ENCODE results near the gene SLC15A4.

Gene SLC15A4

DNA sequence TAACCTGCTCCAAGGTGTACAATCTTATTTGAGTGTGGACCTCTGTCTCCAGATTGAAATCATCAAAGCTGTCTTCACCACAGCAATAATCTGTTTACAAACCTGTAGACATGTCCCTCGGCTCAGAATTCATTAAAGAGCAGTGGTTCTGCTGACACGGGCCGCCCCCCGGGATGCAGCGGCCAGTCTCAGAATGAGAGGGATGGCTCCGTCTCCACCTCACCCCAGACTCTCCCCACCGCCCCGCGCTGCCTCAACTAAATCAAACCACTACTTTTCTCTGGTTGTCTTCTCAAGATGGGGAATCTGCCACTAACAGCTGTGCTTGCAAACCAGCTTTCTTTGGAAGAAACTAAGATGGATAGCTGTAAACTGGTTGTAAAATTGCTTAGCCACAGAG lies 56.2 kb downstream of the SLC15A4 start:
- no peak for TF ChIP-seq FOXP2 (optimal IDR thresholded peaks at IDR 0.05; ENCODE audit: control extremely low read depth, extremely low read length, insufficient read depth)
- TF ChIP-seq EZH2 (IDR thresholded peaks at IDR 0.05) = no peak
- no peak for TF ChIP-seq POLR2AphosphoS5 (IDR thresholded peaks at IDR 0.05; ENCODE audit: borderline replicate concordance, low read depth, low read length)
- Histone ChIP-seq H3K4me3 (no peak overlapping the region), H3K27ac (no peak overlapping the region), H3K36me3 (ENCODE audit: insufficient read depth, low read length) (no peaks in the 10 kb centered on the region), H3K9ac (ENCODE audit: insufficient read length) (no peak overlapping the region), H3K9me3 (ENCODE audit: low read depth, low read length) (no peaks in the 10 kb centered on the region)
- DNase-seq (ENCODE audit: low read depth, low spot score) = no peak

DNA sequence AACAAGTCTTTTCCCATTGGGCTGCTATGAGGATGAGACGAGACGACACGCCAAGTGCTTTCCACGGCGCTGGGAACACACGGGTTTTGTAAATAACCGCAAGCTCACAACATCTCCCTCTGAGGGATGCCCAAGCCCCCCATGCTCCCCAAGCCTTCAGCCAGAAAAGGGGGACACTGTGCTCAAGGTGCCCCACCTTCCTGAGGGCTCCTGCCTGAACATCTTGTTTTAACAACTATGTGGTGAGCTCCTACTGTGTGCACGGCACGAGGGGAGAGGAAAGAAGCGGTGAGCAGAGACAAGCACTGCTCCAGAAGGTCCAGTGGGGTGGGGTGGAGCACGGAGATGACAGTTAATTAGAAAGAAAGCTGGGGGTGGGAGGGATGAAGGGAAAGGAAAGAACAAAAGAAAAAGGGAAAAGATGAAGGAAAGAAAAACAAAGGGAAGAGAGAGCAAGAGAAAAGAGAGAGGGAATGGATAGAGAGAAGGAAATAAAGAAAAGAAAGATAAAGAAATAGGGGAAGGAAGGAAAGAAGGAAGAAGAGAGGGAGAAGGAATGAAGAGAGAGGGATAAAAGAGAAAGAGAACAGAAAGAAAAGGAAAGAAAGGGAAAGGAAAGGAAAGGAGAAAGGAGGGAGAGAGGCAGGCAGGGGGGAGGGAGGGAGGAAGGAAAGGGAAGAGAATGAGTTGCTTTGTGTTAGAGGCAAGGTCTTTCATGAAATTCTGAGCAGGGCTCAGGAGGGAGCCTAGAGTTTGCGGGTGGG lies 56.8 kb downstream of the SLC15A4 start:
- TF ChIP-seq POLR2AphosphoS5 (IDR thresholded peaks at IDR 0.05; ENCODE audit: borderline replicate concordance, low read depth, low read length) = no peak
- no peak for TF ChIP-seq FOXP2 (optimal IDR thresholded peaks at IDR 0.05; ENCODE audit: control extremely low read depth, extremely low read length, insufficient read depth)
- no peak for TF ChIP-seq EZH2 (IDR thresholded peaks at IDR 0.05)
- H3K4me3 ChIP-seq = no peak overlapping the region
- H3K27ac ChIP-seq = no peak overlapping the region

DNA sequence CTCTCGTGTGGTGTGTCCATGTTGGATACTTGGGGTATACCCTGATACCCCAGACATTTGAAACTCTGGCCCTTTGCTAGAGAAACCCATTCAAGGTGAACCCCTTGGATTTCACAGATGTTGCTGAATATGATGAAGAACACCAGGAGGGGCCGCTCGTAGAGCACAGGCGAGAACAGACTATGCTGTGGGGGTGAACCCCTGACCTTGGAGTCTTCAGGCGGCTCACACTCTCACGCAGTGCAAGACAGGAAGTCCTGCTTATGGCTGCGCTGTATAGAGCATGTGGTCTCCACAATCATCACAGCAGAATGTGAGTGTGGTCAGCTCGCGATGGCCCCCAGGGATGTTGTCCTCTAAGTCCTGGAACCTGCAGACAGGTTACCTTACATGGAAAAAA lies 60.4 kb downstream of the SLC15A4 start:
- no peak for DNase-seq (ENCODE audit: low read depth, low spot score)
- Histone ChIP-seq H3K36me3 (ENCODE audit: insufficient read depth, low read length) (no peaks in the 10 kb centered on the region), H3K9me3 (ENCODE audit: low read depth, low read length) (no peaks in the 10 kb centered on the region), H3K4me3 (no peak overlapping the region), H3K27ac (no peak overlapping the region), H3K9ac (ENCODE audit: insufficient read length) (no peak overlapping the region)
- TF ChIP-seq POLR2AphosphoS5 (IDR thresholded peaks at IDR 0.05; ENCODE audit: borderline replicate concordance, low read depth, low read length) = no peak
- TF ChIP-seq FOXP2 (optimal IDR thresholded peaks at IDR 0.05; ENCODE audit: control extremely low read depth, extremely low read length, insufficient read depth) = no peak
- TF ChIP-seq EZH2 (IDR thresholded peaks at IDR 0.05) = no peak

More for the DNA sequence above, 56.8 kb downstream of the SLC15A4 start:
- Histone ChIP-seq H3K36me3 (ENCODE audit: insufficient read depth, low read length) (no peaks in the 10 kb centered on the region), H3K9me3 (ENCODE audit: low read depth, low read length) (no peaks in the 10 kb centered on the region), H3K9ac (ENCODE audit: insufficient read length) (no peak overlapping the region)
- DNase-seq (ENCODE audit: low read depth, low spot score) = no peak

DNA sequence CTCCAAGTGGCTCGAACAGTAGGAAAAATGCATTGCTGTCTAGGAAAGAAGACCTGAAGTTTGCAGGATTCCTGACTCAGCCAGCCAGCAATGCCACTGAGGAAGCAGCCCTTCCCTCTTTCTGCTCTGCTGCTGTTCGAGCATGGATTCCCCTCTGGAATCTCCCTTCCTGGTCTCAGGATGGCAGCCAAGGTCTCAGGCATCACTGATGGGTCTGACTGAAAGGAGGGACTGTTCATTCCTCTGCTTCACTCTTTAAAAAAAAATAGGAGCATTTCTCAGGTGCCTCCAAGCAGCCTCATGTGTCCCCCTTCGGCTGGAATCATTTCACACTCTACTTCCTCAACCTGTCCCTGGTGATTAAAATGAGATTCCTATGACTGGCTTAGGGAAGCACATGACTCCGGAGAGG lies 62.4 kb downstream of the SLC15A4 start:
- Histone ChIP-seq H3K9ac (ENCODE audit: insufficient read length) (no peak overlapping the region), H3K9me3 (ENCODE audit: low read depth, low read length) (no peaks in the 10 kb centered on the region), H3K27ac (no peak overlapping the region), H3K36me3 (ENCODE audit: insufficient read depth, low read length) (no peaks in the 10 kb centered on the region), H3K4me3 (no peak overlapping the region)
- TF ChIP-seq FOXP2 (optimal IDR thresholded peaks at IDR 0.05; ENCODE audit: control extremely low read depth, extremely low read length, insufficient read depth) (no peak), POLR2AphosphoS5 (IDR thresholded peaks at IDR 0.05; ENCODE audit: borderline replicate concordance, low read depth, low read length) (no peak), EZH2 (IDR thresholded peaks at IDR 0.05) (no peak)
- DNase-seq (ENCODE audit: low read depth, low spot score) = no peak

DNA sequence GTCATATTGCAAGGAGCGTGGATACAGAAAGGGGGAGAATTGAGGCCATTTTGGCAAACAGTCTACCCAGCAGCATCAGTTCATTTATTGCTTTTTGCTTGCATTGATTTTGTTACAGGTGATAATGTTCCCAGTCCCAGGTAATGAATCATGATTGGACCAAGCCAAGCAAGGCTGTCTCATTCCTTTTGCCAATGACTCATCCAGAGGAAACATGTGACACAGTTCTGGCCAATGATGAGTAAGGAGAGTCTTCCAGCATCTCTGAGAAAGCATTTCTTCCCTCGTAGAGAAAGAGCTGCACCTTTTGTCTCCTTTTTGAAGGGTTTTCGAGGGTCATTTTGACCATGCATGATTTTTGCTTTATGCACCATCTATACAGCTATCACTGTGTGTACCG lies 68.2 kb downstream of the SLC15A4 start:
- TF ChIP-seq FOXP2 (optimal IDR thresholded peaks at IDR 0.05; ENCODE audit: control extremely low read depth, extremely low read length, insufficient read depth) (no peak), EZH2 (IDR thresholded peaks at IDR 0.05) (no peak), POLR2AphosphoS5 (IDR thresholded peaks at IDR 0.05; ENCODE audit: borderline replicate concordance, low read depth, low read length) (no peak)
- Histone ChIP-seq H3K4me3 (no peak overlapping the region), H3K9me3 (ENCODE audit: low read depth, low read length) (no peaks in the 10 kb centered on the region), H3K36me3 (ENCODE audit: insufficient read depth, low read length) (no peaks in the 10 kb centered on the region), H3K9ac (ENCODE audit: insufficient read length) (no peak overlapping the region), H3K27ac (no peak overlapping the region)
- no peak for DNase-seq (ENCODE audit: low read depth, low spot score)

DNA sequence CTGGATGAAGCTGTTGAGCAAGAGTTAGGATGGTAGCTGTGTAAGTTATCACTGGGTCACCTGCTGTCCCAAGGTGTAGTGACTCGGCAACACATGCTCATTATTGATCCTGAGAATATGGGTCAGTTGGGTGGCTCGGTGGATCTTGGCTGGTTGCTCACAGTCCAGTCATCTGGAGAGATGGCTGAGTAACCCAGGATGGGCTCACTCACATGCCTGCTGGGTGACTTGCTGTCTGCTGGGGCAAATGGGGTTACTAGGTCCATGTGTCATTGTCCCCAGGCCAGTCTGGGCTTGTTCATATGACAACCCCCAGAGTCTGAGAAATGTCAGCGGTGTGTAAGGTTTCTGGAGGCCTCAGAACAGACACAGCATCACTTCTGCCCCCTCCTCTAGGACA lies 69.5 kb downstream of the SLC15A4 start:
- Histone ChIP-seq H3K4me3 (no peak overlapping the region), H3K9ac (ENCODE audit: insufficient read length) (no peak overlapping the region), H3K9me3 (ENCODE audit: low read depth, low read length) (no peaks in the 10 kb centered on the region), H3K36me3 (ENCODE audit: insufficient read depth, low read length) (no peaks in the 10 kb centered on the region), H3K27ac (no peak overlapping the region)
- no peak for DNase-seq (ENCODE audit: low read depth, low spot score)
- TF ChIP-seq EZH2 (IDR thresholded peaks at IDR 0.05) = no peak
- TF ChIP-seq FOXP2 (optimal IDR thresholded peaks at IDR 0.05; ENCODE audit: control extremely low read depth, extremely low read length, insufficient read depth) = no peak
- TF ChIP-seq POLR2AphosphoS5 (IDR thresholded peaks at IDR 0.05; ENCODE audit: borderline replicate concordance, low read depth, low read length) = no peak

DNA sequence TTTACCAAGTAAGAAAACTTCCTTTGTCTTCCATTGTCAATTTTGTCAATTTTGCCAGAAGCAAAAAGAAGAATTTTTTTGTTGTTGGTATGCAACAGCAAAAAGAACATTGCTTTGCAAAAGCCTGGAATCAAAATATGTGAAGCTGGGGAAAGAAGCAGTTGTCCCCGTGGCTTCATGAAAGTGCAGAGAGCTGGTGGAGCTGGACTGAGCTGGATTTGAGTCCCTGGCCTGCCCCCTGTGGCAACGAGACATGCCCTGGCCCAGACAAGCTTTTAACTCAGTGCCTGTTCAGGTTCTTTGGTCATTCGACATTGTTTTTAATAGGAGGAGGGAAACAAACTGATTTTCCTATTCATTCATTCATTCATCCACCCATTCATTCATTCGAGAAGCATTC lies 70.3 kb downstream of the SLC15A4 start:
- Histone ChIP-seq H3K9me3 (ENCODE audit: low read depth, low read length) (no peaks in the 10 kb centered on the region), H3K9ac (ENCODE audit: insufficient read length) (no peak overlapping the region), H3K36me3 (ENCODE audit: insufficient read depth, low read length) (no peaks in the 10 kb centered on the region), H3K27ac (no peak overlapping the region), H3K4me3 (no peak overlapping the region)
- no peak for DNase-seq (ENCODE audit: low read depth, low spot score)
- TF ChIP-seq EZH2 (IDR thresholded peaks at IDR 0.05) = no peak
- no peak for TF ChIP-seq POLR2AphosphoS5 (IDR thresholded peaks at IDR 0.05; ENCODE audit: borderline replicate concordance, low read depth, low read length)
- TF ChIP-seq FOXP2 (optimal IDR thresholded peaks at IDR 0.05; ENCODE audit: control extremely low read depth, extremely low read length, insufficient read depth) = no peak

DNA sequence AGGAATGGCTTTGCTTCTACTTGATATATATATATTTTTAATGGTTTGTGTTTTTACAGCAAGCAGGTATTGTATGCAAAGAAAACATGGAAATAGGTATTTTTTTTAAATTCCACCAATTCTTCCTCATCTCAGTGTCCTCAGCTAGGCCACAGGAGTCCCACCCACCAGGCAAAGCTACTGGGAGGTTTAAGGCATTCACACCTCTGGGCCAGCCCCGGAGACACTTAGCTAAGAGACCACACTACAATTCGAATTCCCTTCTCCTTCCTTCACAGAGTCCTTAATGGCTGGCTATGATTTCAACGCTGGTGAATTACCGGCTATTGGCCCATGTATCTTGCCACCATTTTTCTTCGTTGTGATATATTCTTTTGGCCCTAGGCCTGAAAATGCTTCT lies 71.4 kb downstream of the SLC15A4 start:
- TF ChIP-seq FOXP2 (optimal IDR thresholded peaks at IDR 0.05; ENCODE audit: control extremely low read depth, extremely low read length, insufficient read depth) = no peak
- no peak for TF ChIP-seq POLR2AphosphoS5 (IDR thresholded peaks at IDR 0.05; ENCODE audit: borderline replicate concordance, low read depth, low read length)
- no peak for TF ChIP-seq EZH2 (IDR thresholded peaks at IDR 0.05)
- H3K9me3 ChIP-seq (ENCODE audit: low read depth, low read length) = no peaks in the 10 kb centered on the region
- no peaks in the 10 kb centered on the region for H3K36me3 ChIP-seq (ENCODE audit: insufficient read depth, low read length)

DNA sequence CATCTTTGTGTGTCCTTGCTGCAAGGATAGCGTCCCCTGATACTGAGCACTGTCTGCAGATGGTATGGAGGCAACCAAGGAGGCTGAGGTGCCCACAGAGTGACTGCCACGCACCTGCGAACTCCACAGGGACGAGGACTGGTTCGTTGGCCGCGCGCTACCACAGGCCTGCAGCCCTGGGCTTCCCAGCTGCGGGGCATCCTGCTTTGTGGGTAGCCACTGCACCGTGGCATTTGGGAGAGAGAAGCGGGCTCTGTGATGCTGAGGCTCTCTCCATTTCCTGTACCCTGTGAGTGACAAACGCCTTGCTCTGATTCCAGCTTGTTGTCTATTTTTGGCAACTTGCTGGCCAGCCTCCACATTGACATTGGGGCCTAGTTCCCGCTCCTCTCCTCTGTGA lies 76.3 kb downstream of the SLC15A4 start:
- no peaks in the 10 kb centered on the region for H3K36me3 ChIP-seq (ENCODE audit: insufficient read depth, low read length)
- no peak overlapping the region for H3K27ac ChIP-seq
- TF ChIP-seq FOXP2 (optimal IDR thresholded peaks at IDR 0.05; ENCODE audit: control extremely low read depth, extremely low read length, insufficient read depth) = no peak
- TF ChIP-seq EZH2 (IDR thresholded peaks at IDR 0.05) = no peak
- TF ChIP-seq POLR2AphosphoS5 (IDR thresholded peaks at IDR 0.05; ENCODE audit: borderline replicate concordance, low read depth, low read length) = no peak
- H3K9me3 ChIP-seq (ENCODE audit: low read depth, low read length) = no peaks in the 10 kb centered on the region
- no peak for DNase-seq (ENCODE audit: low read depth, low spot score)
- no peak overlapping the region for H3K4me3 ChIP-seq
- no peak overlapping the region for H3K9ac ChIP-seq (ENCODE audit: insufficient read length)

More for the DNA sequence above, 71.4 kb downstream of the SLC15A4 start:
- no peak overlapping the region for H3K27ac ChIP-seq
- no peak overlapping the region for H3K4me3 ChIP-seq
- H3K9ac ChIP-seq (ENCODE audit: insufficient read length) = no peak overlapping the region
- DNase-seq (ENCODE audit: low read depth, low spot score) = no peak
